ENCODE data around the gene ATIC.
"Not testable (repeated sequence)": the region's sequence is repeated elsewhere in the genome, so short reads cannot be mapped to it uniquely, and the experiment has no call there.

Gene ATIC

DNA sequence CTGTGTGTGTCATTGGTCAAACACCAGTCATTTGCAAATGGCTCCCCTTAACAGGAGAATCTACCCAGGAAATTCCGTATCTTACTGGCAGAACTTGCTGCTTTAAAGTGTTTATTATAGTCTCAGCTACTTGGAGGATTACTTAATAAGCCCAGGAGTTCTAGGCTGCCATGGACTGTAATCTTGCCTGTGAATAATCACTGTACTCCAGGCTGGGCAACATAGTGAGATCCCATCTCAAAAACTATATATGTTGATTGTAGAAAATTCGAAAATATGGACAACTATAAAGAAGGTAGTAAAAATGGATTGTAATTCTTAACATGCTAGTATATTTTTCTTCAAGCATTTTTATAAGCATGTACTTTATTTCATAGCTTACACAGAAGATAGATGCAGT lies 4.5 kb downstream of the ATIC start:
- DNase-seq, result no peak

- no peak for DNase-seq
Measured at GRCh38 chr2:215319500-215319899, 7.6 kb downstream of the ATIC start.

DNA sequence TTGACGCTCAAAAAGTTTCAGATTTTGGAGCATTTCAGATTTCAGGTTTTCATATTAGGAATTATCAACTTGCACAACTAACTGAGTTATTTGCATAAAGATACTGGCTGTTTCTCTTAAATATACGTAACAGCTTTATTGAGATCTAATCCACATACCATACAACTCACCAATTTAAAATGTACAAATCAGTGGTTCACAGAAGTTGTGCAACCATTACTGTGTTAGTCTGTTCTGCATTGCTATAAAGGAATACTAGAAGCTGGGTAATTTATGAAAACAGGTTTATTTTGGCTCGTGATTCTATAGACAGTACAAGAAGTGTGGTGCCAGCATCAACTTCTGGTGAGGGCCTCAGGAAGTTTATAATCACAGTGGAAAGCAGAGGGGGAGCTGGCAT lies 8.2 kb downstream of the ATIC start:
- DNase-seq, result no peak

GRCh38 chr2:215320679-215321078 lies 8.8 kb downstream of the ATIC start:
- no peak for DNase-seq

DNA sequence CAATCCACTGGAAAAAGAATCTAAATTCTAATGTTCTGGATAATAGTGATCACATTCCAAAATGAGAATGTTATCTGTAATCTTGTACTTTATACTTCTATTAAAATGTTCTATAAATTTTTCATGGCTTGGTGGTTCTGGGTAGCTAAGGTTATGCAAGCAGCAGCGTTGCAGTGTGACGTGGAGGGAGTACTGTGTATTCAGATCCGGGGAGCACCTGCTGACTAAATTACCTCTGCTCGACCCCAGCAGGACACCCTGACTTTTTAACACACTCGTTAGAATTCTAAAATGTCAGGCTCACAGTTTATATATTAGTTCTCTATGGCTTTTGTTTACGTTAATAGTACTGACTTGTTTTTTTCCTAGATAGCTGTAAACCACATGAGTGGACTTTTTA lies 13.0 kb downstream of the ATIC start:
- no peak for DNase-seq

- DNase-seq, result no peak
Measured at GRCh38 chr2:215328066-215328465, 16.2 kb downstream of the ATIC start.

- no peak for DNase-seq
Measured at GRCh38 chr2:215332872-215333595, 21.2 kb downstream of the ATIC start.

DNA sequence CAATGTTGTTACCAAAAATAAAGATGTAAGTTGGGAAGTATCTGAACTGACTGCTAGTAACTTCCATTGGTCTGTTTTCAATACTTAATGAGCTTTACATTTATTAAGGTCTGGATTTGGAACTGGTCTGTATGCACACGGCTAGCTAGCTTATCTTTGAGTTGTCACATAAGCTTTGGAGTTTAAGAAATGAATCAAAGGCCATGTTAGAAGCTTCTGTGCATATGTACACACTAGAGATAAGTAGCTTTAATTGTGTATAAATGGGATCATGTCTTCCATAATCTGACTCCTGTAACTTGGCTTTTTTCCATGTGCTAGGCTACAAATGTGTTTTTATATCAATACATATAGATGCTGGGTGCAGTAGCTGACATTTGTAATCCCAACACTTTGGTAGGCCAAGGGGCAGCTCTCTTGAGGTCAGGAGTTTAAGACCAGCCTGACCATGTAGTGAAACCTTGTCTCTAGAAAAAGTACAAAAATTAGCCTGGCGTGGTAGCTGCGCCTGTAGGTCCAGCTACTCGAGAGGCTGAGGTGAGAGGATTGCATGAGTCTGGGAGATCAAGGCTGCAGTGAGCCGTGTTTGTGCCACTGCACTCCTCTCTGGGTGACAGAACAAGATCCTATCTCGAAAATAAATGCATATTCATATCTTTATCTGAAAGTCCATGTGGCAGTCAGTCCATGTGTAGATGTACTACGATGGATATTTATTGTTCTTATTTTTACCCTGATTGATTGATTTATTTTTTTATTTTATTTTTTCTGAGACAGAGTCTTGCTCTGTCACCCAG lies 27.2 kb downstream of the ATIC start:
- DNase-seq, result no peak

- no peak for DNase-seq
Measured at GRCh38 chr2:215347878-215348277, 36.0 kb downstream of the ATIC start.

GRCh38 chr2:215352602-215353001 lies 40.7 kb downstream of the ATIC start:
- DNase-seq, result no peak

GRCh38 chr2:215354771-215355695 lies 43.2 kb downstream of the ATIC start:
- no peak for DNase-seq

GRCh38 chr2:215355801-215356200 lies 43.9 kb downstream of the ATIC start:
- no peak for DNase-seq

DNA sequence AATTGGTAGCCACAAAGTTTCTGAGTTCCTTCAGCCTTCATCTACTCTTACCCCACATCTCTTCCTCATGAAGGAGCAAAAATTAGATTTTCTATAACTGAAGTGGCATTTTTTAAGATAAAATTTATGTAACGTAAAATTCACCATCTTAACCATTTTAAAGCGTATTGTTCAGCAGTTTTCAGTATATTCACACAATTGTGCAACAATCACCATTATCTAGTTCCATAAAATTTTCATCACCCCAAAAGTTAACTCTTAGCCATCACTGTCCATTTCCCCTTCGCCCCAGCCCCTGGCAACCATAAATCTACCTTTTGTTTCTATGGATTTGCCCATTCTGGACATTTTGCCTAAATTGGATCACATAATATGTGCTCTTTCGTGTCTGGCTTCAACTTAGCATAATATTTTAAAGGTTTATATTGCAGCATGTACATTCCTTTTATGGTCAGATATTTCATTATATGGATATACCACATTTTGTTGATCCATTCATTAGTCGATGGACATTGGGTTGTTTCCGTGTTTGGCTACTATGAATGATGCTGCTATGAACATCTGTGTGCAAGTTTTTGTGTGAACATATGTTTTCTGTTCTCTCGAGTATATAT lies 44.6 kb downstream of the ATIC start:
- DNase-seq, result no peak

- no peak for DNase-seq
Measured at GRCh38 chr2:215356948-215357461, 45.1 kb downstream of the ATIC start.

DNA sequence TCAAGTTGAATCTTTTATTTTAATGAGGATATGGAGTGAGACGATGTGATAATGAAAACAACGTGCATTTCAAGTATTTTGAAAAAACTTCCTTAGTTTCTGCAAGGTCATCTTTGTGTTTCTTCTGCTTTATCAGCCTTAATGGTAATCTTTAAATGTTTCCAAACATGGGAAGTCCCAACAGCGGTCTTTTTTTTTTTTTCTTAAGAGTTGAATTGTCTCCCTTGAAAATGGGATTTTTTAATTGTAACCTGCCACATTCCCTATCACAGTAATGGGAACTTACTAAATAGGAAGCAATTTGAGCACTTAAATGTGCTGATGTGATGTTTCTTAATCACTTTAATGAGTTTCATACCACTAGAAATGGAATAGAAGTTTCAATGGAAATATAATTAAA lies 45.8 kb downstream of the ATIC start:
- DNase-seq, result no peak

DNA sequence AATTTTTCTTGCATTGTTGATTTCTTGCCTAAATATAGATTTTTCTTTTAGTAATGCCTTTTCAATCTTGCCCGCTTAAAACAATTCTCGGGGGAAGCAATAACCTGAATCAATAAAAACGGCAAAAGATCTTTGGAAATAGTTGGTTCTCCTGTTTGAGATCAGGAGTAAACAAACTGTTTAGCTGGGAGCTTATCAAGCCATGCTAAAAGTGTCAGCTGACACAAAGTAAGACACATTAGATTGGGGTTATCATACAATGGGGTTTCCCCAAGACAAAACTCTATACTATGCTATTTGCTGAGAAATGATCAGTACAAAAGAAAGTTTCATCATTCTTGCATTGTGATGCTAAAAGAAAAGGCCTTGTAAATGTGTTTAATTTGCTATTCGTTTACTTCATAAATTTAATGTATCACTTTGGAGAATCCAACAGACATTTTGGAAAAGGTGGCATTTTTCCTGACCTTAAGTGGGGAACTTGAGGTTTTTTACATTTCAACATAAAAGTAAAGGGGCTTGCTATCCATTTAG lies 46.5 kb downstream of the ATIC start:
- DNase-seq, result no peak

GRCh38 chr2:215358891-215359575 lies 47.2 kb downstream of the ATIC start:
- DNase-seq, result no peak

DNA sequence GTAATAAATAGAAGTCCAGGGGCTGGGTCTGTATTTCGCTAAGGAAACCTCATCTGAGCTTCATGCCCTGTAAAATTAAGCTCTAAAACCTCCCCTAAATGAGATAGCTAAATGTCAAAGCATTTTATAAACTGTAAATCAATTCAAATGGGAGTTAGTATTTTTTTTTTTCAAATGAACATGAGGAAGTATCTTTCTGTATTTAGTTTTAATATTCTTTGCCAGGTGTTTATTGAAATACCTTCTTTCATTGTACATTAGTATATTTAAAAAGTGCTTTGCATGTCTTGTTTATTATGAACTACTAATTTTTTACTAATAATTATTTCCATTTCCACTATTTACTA lies 47.7 kb downstream of the ATIC start:
- no peak for DNase-seq

DNA sequence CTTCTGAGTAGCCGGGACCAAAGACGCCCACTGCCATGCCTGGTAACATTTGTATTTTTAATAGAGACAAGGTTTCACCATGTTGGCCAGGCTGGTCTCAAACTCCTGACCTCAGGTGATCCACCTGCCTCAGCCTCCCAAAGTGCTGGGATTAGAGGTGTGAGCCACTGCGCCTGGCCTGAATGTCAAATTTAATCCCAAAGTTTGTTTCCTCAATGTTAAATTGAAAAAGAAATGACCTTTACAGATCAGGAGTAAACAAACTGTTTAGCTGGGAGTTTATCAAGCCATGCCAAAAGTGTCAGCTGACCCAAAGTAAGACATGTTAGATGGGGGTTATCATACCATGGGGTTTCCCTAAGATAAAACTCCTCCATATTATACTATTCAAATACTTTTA lies 48.2 kb downstream of the ATIC start:
- DNase-seq, result not testable (repeated sequence)

DNA sequence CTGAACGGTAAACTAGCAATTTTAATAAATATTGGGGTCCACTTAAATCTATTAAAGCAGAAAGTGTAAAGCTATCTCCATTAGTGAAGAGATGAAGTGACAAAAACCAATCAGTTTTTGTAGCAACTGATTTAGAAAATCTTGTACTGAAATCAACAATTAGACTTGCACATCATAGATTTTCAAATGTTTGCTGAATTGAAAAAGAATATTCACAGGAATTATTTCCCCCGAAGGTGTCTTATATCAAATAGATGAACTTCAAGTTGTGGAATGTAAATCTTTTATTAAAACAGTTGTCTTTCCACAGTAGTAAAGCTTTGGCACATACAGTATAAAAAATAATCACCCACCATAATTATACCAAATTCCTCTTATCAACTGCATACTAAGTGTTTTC lies 48.7 kb downstream of the ATIC start:
- no peak for DNase-seq

GRCh38 chr2:215361211-215361875 lies 49.5 kb downstream of the ATIC start:
- no peak for DNase-seq
